Peyer's patch (tissue), 4 donors: ENCODE measurements around the gene NUAK1.

Experiments
- POLR2A ChIP-seq, 2 donors: fragments of 450-650 bp; IDR thresholded peaks; one replicate each; pipeline ENCODE4 v1.5.1; 2017; ENCODE audit warnings: antibody characterized with exemption in 2 of 2, mild to moderate bottlenecking in 2 of 2, moderate library complexity in 2 of 2
- TF ChIP-seq, protein P1 (sequence below), 6 experiments: fragments of 450-650 bp in 4 of 6; fragments of 200-600 bp in 2 of 6; sonication (generic) in 1 of 6; IDR thresholded peaks; one replicate each; pipeline ENCODE4 v1.5.1; 2017 to 2019; ENCODE audit warnings: antibody characterized with exemption in 6 of 6, mild to moderate bottlenecking in 3 of 6, moderate library complexity in 1 of 6

- TF ChIP-seq, protein P1, sequence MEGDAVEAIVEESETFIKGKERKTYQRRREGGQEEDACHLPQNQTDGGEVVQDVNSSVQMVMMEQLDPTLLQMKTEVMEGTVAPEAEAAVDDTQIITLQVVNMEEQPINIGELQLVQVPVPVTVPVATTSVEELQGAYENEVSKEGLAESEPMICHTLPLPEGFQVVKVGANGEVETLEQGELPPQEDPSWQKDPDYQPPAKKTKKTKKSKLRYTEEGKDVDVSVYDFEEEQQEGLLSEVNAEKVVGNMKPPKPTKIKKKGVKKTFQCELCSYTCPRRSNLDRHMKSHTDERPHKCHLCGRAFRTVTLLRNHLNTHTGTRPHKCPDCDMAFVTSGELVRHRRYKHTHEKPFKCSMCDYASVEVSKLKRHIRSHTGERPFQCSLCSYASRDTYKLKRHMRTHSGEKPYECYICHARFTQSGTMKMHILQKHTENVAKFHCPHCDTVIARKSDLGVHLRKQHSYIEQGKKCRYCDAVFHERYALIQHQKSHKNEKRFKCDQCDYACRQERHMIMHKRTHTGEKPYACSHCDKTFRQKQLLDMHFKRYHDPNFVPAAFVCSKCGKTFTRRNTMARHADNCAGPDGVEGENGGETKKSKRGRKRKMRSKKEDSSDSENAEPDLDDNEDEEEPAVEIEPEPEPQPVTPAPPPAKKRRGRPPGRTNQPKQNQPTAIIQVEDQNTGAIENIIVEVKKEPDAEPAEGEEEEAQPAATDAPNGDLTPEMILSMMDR (IDR thresholded peaks at IDR 0.05): no peak
- TF ChIP-seq POLR2A (IDR thresholded peaks at IDR 0.05): no peak
Measured at GRCh38 chr12:106141003-106141402, 2.2 kb upstream of the NUAK1 start.
